Activated CD4-positive, CD25-positive, alpha-beta regulatory T cell treated with anti-CD3 and anti-CD28 coated beads, Interleukin-2, amount 50 U/mL, for 24 hours (primary cell): ENCODE results near the gene DGCR8.

Source experiments
- ATAC-seq, 2 donors: fragments of 150-1000 bp; cut with Tn5 transposase; one replicate each; pipeline ENCODE4 v1.10.0; 2021; ENCODE audit warnings: mild to moderate bottlenecking in 1 of 2, moderate library complexity in 1 of 2

DGCR8 gene

GRCh38 chr22:20111045-20111688, 31.1 kb downstream of the DGCR8 start:
- ATAC-seq: peak; percentile 70 to 72

- ATAC-seq: no peak
Measured at GRCh38 chr22:20111689-20112622, 31.9 kb downstream of the DGCR8 start.

- ATAC-seq: no peak
Measured at GRCh38 chr22:20112623-20113511, 32.8 kb downstream of the DGCR8 start.

- no peak for ATAC-seq
Measured at GRCh38 chr22:20113551-20114310, 33.7 kb downstream of the DGCR8 start.

- no peak for ATAC-seq
Measured at GRCh38 chr22:20114506-20115475, 34.8 kb downstream of the DGCR8 start.

- no peak for ATAC-seq
Measured at GRCh38 chr22:20115691-20116375, 35.8 kb downstream of the DGCR8 start, which contains the start of gene RANBP1. Gene RANBP1 (plus strand): TSS chr22:20116104. CDS start chr22:20116185, 81 bp downstream.

- ATAC-seq: no peak
Measured at GRCh38 chr22:20116376-20116950, 36.4 kb downstream of the DGCR8 start.

GRCh38 chr22:20116951-20117632, 37.1 kb downstream of the DGCR8 start, which contains the start of gene TRMT2A:
Gene TRMT2A (minus strand): TSS chr22:20117226. CDS start chr22:20116906, 320 bp downstream.
- peak; percentile 86 to 87 for ATAC-seq

GRCh38 chr22:20117633-20118299, 37.7 kb downstream of the DGCR8 start:
- peak; percentile 30 to 42 for ATAC-seq

- ATAC-seq: no peak
Measured at GRCh38 chr22:20118300-20119020, 38.4 kb downstream of the DGCR8 start.

GRCh38 chr22:20121856-20122415, 41.9 kb downstream of the DGCR8 start:
- no peak for ATAC-seq

GRCh38 chr22:20123366-20124082, 43.5 kb downstream of the DGCR8 start:
- no peak for ATAC-seq

- no peak for ATAC-seq
Measured at GRCh38 chr22:20124083-20124787, 44.2 kb downstream of the DGCR8 start.

- no peak for ATAC-seq
Measured at GRCh38 chr22:20125201-20126174, 45.4 kb downstream of the DGCR8 start.
